ENCODE data around the gene ABTB1.
A peak's percentile ranks its signal among the peaks of the same experiment; 100 is the strongest.

The ABTB1 gene

GRCh38 chr3:127629467-127630403, 43.0 kb upstream of the ABTB1 start:
- peak; percentile 78 for TF ChIP-seq MAX (IDR thresholded peaks at IDR 0.05)
- TF ChIP-seq ZBTB7A (IDR thresholded peaks at IDR 0.05; ENCODE audit: low read depth): no peak

DNA sequence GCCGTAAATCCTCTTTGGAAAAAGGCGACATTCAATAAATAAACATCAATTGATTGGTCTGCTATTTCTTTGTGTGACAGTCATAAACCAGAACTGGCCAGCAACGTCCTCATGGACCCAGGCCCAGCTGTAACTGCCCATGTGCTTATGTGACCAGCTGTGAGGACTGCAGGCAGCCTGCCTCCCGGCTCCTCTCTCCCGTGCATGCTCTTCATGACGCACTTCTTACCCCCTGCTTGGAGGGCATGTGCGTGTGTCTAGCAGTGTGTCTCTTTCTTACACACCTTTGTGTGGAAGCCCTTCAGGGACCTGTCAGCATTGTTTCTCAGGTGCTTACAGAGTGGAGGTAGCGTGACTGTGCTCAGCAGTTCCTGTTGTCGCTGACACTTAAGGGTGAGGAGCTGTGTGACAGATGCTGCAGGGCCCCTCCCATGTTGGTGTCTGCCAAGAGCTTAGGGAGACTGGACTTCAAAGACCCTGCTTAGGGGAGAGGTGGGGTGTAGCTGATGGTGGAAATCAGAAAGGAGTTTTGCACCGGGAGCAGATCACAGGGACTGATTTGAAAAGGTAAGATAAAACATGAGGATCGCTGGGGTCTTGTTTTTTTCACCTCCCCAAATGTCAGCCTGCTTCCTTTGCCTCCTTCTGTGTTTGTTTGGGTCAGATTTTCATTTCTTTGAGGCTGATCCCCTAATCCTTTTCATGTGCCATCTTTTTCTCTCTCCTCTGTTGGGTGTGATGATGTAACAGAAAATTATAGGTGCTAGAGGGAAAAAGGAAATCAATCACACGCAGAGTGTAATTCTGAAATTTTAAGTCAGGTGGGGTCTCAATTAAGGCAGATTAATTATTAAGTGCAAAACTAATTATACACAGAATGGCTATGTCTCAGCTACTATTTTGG, 41.7 kb upstream of the ABTB1 start:
- no peak for TF ChIP-seq TEAD4 (IDR thresholded peaks at IDR 0.05)
- no peak for TF ChIP-seq ZBTB7A (IDR thresholded peaks at IDR 0.05; ENCODE audit: low read depth)
- no peak for TF ChIP-seq USF1 (IDR thresholded peaks at IDR 0.05)
- TF ChIP-seq EP300 (IDR thresholded peaks at IDR 0.05; ENCODE audit: borderline replicate concordance): no peak
- no peak for TF ChIP-seq MAX (IDR thresholded peaks at IDR 0.05)
- no peak for TF ChIP-seq CEBPB (IDR thresholded peaks at IDR 0.05)
- TF ChIP-seq RAD21 (IDR thresholded peaks at IDR 0.05; ENCODE audit: low read depth): no peak
- no peak for TF ChIP-seq TCF12 (IDR thresholded peaks at IDR 0.05; ENCODE audit: low read depth)
- TF ChIP-seq YY1 (IDR thresholded peaks at IDR 0.05; ENCODE audit: low read depth): no peak
- no peak for TF ChIP-seq CREB1 (IDR thresholded peaks at IDR 0.05; ENCODE audit: low read depth)
- no peak for TF ChIP-seq FOXM1 (IDR thresholded peaks at IDR 0.05; ENCODE audit: borderline replicate concordance, low read depth)
- TF ChIP-seq, protein P1, sequence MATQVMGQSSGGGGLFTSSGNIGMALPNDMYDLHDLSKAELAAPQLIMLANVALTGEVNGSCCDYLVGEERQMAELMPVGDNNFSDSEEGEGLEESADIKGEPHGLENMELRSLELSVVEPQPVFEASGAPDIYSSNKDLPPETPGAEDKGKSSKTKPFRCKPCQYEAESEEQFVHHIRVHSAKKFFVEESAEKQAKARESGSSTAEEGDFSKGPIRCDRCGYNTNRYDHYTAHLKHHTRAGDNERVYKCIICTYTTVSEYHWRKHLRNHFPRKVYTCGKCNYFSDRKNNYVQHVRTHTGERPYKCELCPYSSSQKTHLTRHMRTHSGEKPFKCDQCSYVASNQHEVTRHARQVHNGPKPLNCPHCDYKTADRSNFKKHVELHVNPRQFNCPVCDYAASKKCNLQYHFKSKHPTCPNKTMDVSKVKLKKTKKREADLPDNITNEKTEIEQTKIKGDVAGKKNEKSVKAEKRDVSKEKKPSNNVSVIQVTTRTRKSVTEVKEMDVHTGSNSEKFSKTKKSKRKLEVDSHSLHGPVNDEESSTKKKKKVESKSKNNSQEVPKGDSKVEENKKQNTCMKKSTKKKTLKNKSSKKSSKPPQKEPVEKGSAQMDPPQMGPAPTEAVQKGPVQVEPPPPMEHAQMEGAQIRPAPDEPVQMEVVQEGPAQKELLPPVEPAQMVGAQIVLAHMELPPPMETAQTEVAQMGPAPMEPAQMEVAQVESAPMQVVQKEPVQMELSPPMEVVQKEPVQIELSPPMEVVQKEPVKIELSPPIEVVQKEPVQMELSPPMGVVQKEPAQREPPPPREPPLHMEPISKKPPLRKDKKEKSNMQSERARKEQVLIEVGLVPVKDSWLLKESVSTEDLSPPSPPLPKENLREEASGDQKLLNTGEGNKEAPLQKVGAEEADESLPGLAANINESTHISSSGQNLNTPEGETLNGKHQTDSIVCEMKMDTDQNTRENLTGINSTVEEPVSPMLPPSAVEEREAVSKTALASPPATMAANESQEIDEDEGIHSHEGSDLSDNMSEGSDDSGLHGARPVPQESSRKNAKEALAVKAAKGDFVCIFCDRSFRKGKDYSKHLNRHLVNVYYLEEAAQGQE (IDR thresholded peaks at IDR 0.05; ENCODE audit: low read depth): no peak
- TF ChIP-seq NFIC (IDR thresholded peaks at IDR 0.05): no peak
- no peak for TF ChIP-seq TAF1 (IDR thresholded peaks at IDR 0.05; ENCODE audit: low read depth)
- TF ChIP-seq EGR1 (IDR thresholded peaks at IDR 0.05): no peak

DNA sequence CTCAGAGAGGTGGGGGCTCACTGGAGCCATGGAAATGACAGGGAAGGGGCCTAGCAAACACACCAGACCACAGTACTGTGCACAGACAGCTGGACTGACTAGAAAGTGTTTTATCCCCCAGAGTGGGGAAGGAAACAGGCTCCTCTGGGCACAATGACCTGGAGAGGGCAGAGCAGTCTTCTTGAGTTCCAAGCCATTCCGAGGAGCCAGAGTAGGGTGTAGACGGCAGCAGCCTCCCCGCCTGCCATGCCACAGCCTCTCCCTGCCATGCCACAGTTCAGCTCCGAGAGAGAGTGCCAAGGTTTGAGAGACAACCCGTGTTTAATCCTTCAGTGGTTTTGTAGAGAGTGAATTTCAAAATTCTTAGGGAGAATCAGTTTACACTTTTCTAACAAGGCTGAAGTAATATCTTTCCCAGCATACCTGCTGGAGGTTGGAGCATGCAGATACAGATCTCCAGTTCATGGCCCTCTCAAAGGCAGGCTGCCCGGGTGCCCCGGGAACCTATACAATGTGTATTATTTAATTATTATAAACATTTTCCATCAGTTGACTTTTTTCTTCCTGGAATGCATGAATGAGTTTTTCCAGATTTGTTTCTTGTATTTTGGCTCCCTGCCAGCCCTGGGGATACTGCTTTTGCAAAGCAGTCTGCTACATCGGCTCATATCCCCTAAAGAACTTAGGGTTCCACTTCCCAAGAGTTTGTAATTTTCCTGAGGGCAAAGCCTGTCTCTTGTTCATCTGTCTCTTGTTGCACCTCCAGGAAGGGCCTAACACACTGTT, 40.5 kb upstream of the ABTB1 start:
- TF ChIP-seq EGR1 (IDR thresholded peaks at IDR 0.05) (no peak), NFIC (IDR thresholded peaks at IDR 0.05) (peak; percentile 62; the same call in 1 of the 2 replicates), RAD21 (IDR thresholded peaks at IDR 0.05; ENCODE audit: low read depth) (peak; percentile 18; the same call in 1 of the 2 replicates)
- TF ChIP-seq, protein P1 (IDR thresholded peaks at IDR 0.05; ENCODE audit: low read depth): no peak

DNA sequence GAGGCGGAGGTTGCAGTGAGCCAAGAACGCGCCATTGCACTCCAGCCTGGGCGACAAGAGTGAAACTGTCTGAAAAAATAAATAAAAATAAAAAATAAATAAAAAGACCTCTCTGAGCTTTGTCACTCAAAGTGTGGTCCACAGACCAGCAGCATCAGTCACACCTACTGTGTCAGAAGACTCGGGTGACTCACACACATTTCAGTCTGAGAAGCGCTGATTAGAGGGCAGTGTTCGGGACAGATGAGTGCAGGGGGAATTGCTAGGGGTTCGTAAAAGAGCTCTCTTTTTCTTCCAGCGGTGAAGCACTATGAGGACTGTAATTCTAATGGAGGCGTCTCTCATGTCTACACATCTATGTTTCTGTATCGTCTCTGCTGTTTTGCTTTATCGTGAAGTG, 38.1 kb upstream of the ABTB1 start:
- TF ChIP-seq TCF12 (IDR thresholded peaks at IDR 0.05; ENCODE audit: low read depth): no peak

- TF ChIP-seq TCF12 (IDR thresholded peaks at IDR 0.05; ENCODE audit: low read depth) (no peak), TEAD4 (IDR thresholded peaks at IDR 0.05) (no peak), NFIC (IDR thresholded peaks at IDR 0.05) (no peak), RAD21 (IDR thresholded peaks at IDR 0.05; ENCODE audit: low read depth) (no peak), EGR1 (IDR thresholded peaks at IDR 0.05) (no peak), YY1 (IDR thresholded peaks at IDR 0.05; ENCODE audit: low read depth) (no peak), FOXM1 (IDR thresholded peaks at IDR 0.05; ENCODE audit: borderline replicate concordance, low read depth) (no peak), CEBPB (IDR thresholded peaks at IDR 0.05) (no peak), MAX (IDR thresholded peaks at IDR 0.05) (no peak)
Observed at GRCh38 chr3:127637546-127637945, 35.2 kb upstream of the ABTB1 start.
